ENCODE data around the gene STK11IP.

Gene STK11IP

GRCh38 chr2:219658874-219659273 lies 61.2 kb downstream of the STK11IP start:
- DNase-seq: no peak

GRCh38 chr2:219661197-219661954 lies 63.7 kb downstream of the STK11IP start:
- no peak for DNase-seq

GRCh38 chr2:219661955-219662395 lies 64.3 kb downstream of the STK11IP start:
- no peak for DNase-seq

GRCh38 chr2:219662566-219662965 lies 64.9 kb downstream of the STK11IP start:
- DNase-seq: no peak

- DNase-seq: no peak
These were observed 65.6 kb downstream of the STK11IP start for GRCh38 chr2:219663116-219663762.

GRCh38 chr2:219664041-219664440 lies 66.4 kb downstream of the STK11IP start:
- DNase-seq: no peak

- DNase-seq: no peak
These were observed 67.3 kb downstream of the STK11IP start for GRCh38 chr2:219664944-219665343.

GRCh38 chr2:219665926-219666325 lies 68.3 kb downstream of the STK11IP start:
- DNase-seq: no peak

Measured in CD4-positive, alpha-beta T cell treated with Interleukin-1 beta for 1 hour (primary cell).